Aorta (tissue), 5 donors: ENCODE measurements around the gene ST14. TPM values are rescaled to one million over a fixed set of nuclear protein-coding genes. Genes with fewer than 3 reads are reported as not detected.

Experiments used
- ATAC-seq: fragments of 200-7000 bp; cut with Tn5 transposase; one replicate; pipeline ENCODE4 v1.9.1; 2022; ENCODE audit warnings: moderate library complexity; ENCODE audit not compliant: low FRiP score
- DNase-seq, 2 donors: peaks; one replicate each; pipeline ENCODE4 v3.0.0-alpha.2; 2020
- H3K27ac ChIP-seq, 2 donors: one replicate each; pipeline ENCODE4 v1.5.1; 2013; ENCODE audit warnings: low read length in 2 of 2, mild to moderate bottlenecking in 2 of 2, moderate library complexity in 2 of 2, control low read depth in 1 of 2, inconsistent platforms in 1 of 2, low read depth in 1 of 2
- H3K27me3 ChIP-seq, 2 donors: one replicate each; pipeline ENCODE4 v1.6.1; 2013; ENCODE audit warnings: control low read depth in 1 of 2, low read length in 1 of 2, mild to moderate bottlenecking in 1 of 2, moderate library complexity in 1 of 2; ENCODE audit not compliant: insufficient read depth in 2 of 2, control insufficient read depth in 1 of 2
- H3K36me3 ChIP-seq, 2 donors: one replicate each; pipeline ENCODE4 v1.6.1; 2013; ENCODE audit warnings: control low read depth in 1 of 2, low read length in 1 of 2, mild to moderate bottlenecking in 1 of 2; ENCODE audit not compliant: insufficient read depth in 2 of 2, control insufficient read depth in 1 of 2
- H3K4me1 ChIP-seq, 2 donors: one replicate each; pipeline ENCODE4 v1.6.1; 2013; ENCODE audit warnings: low read length in 2 of 2, control low read depth in 1 of 2, mild to moderate bottlenecking in 1 of 2, moderate library complexity in 1 of 2; ENCODE audit not compliant: insufficient read depth in 2 of 2, control insufficient read depth in 1 of 2
- H3K4me3 ChIP-seq, 2 donors: one replicate each; pipeline ENCODE4 v1.5.1; 2013; ENCODE audit warnings: low read length in 2 of 2, control low read depth in 1 of 2, mild to moderate bottlenecking in 1 of 2
- H3K9me3 ChIP-seq: one replicate; pipeline ENCODE4 v1.6.1; 2013; ENCODE audit warnings: mild to moderate bottlenecking, low read length; ENCODE audit not compliant: control insufficient read depth
- WGBS, 2 donors: extraction: QIAGEN DNeasy Blood & Tissue Kit; methylation state at CpG; one replicate each; pipeline ENCODE4 v1.1.7; 2013; 5-methylcytosine and 5-hydroxymethylcytosine counted together
- intact Hi-C, 2 donors: fragments of 100-400 bp; cut with DNase I; formaldehyde crosslinking; loops; one replicate each; pipeline versions ENCODE4 v1.14.2 to v1.15.0; 2022
- long read RNA-seq, 2 donors: library from polyadenylated mRNA; unstranded; transcript quantifications; one replicate each; pipeline ENCODE4 v2.0.0, GENCODE V29; 2020 to 2021
- polyA plus RNA-seq, 2 donors: library from polyadenylated mRNA; stranded (reverse); fragments of 200-250 nt; gene quantifications; one replicate each; pipeline ENCODE4 v1.2.3, GENCODE V29; 2013
- total RNA-seq, 2 donors: library from RNA; stranded (reverse); fragmentation: NEBNext Ultra II Directional; extraction: Animal tissue kit (Norgen Biotek cat#: 25700); gene quantifications; one replicate each; pipeline ENCODE4 v1.2.1, GENCODE V29; 2021
- donor health status: healthy with polysubstance abuse.
- donor health status: Bipolar disorder and iron deficiency.
- donor health status: DM: no; HTN: no; CAD: no.
- donor health status: DM: no; HTN: no; CAD: no.
- donor health status: DM: yes; HTN: yes; CAD: no.

Gene ST14
- total RNA-seq (1 to 10 TPM; 3.6 to 8.7 TPM), polyA plus RNA-seq (10 to 100 TPM in 1 of 2 donors, under 1 TPM in 1; 0.74 to 14.4 TPM)
- long read RNA-seq, donor 1, partial matches to known transcripts: 18 of 19 reads
- long read RNA-seq, donor 1, other reads (novel, unspliced or antisense): 1 of 19 reads
- long read RNA-seq, donor 2, partial matches to known transcripts: 2 of 4 reads
- long read RNA-seq, donor 2, other reads (novel, unspliced or antisense): 0 of 4 reads

- no peaks in the 10 kb centered on the region for H3K9me3 ChIP-seq
- H3K27ac ChIP-seq: no peak within 1 kb of the TSS
- H3K4me1 ChIP-seq: no peaks in the 10 kb centered on the region
- intact Hi-C loops: no loop called here
- H3K27me3 ChIP-seq: no peaks in the 10 kb centered on the region
- no peaks in the 10 kb centered on the region for H3K36me3 ChIP-seq
- ATAC-seq (no peak), DNase-seq (no peak)
- WGBS, 2 donors: 1 to 2% methylated on average over 70 to 89 of the region's 89 CpGs
- H3K4me3 ChIP-seq: no peak within 1 kb of the TSS
These were observed at the start of gene ST14 for GRCh38 chr11:130159657-130160497. TSS of gene ST14 (plus strand) at chr11:130159782. CDS start at chr11:130159980, 198 bp downstream.

GRCh38 chr11:130110339-130111108 lies 49.1 kb upstream of the ST14 start:
- 85 to 86% methylated on average over 7 of the region's 7 CpGs for WGBS, 2 donors
- H3K4me1 ChIP-seq: peaks cover 0 to 2% of the 10 kb centered on the region in 2 donors
- intact Hi-C loops: loop anchor here in 1 of 2 donors (5.0 kb wide), 1 partner anchor 33 kb away; no protein-coding TSS in a partner anchor
- H3K4me3 ChIP-seq: no peak overlapping the region
- no peak overlapping the region for H3K27ac ChIP-seq
- H3K27me3 ChIP-seq: no peaks in the 10 kb centered on the region
- DNase-seq (no peak), ATAC-seq (no peak)
- H3K9me3 ChIP-seq: no peaks in the 10 kb centered on the region
- H3K36me3 ChIP-seq: peaks cover 0 to 3% of the 10 kb centered on the region in 2 donors

- no peak for DNase-seq
- WGBS, 2 donors: 89 to 92% methylated on average over 10 of the region's 10 CpGs
- Histone ChIP-seq H3K27me3 (no peaks in the 10 kb centered on the region), H3K4me3 (no peak overlapping the region), H3K9me3 (no peaks in the 10 kb centered on the region), H3K4me1 (peaks cover 0 to 2% of the 10 kb centered on the region in 2 donors), H3K36me3 (peaks cover 0 to 3% of the 10 kb centered on the region in 2 donors), H3K27ac (no peak overlapping the region)
- intact Hi-C loops: loop anchor here in 1 of 2 donors (5.0 kb wide), 1 partner anchor 35 kb away; no protein-coding TSS in a partner anchor
- no peak for ATAC-seq
These were observed 47.3 kb upstream of the ST14 start for GRCh38 chr11:130112071-130112830.

GRCh38 chr11:130114281-130114680 lies 45.3 kb upstream of the ST14 start:
- H3K27ac ChIP-seq: no peak overlapping the region
- no peak for DNase-seq
- no peaks in the 10 kb centered on the region for H3K9me3 ChIP-seq
- ATAC-seq: no peak
- peaks cover 0 to 5% of the 10 kb centered on the region in 2 donors for H3K36me3 ChIP-seq
- H3K27me3 ChIP-seq: no peaks in the 10 kb centered on the region
- intact Hi-C loops: loop anchor here in 1 of 2 donors (5.0 kb wide), 1 partner anchor 37 kb away; no protein-coding TSS in a partner anchor
- peaks cover 0 to 2% of the 10 kb centered on the region in 2 donors for H3K4me1 ChIP-seq
- H3K4me3 ChIP-seq: no peak overlapping the region
- 94% methylated on average over 5 of the region's 5 CpGs for WGBS, 2 donors

- WGBS, 2 donors: 85 to 91% methylated on average over 4 of the region's 4 CpGs
- Histone ChIP-seq H3K36me3 (peaks cover 0 to 5% of the 10 kb centered on the region in 2 donors), H3K4me1 (peaks cover 0 to 2% of the 10 kb centered on the region in 2 donors), H3K9me3 (no peaks in the 10 kb centered on the region), H3K27me3 (no peaks in the 10 kb centered on the region), H3K27ac (no peak overlapping the region), H3K4me3 (no peak overlapping the region)
- DNase-seq (no peak), ATAC-seq (no peak)
- intact Hi-C loops: loop anchor here in 1 of 2 donors (5.0 kb wide), 1 partner anchor 37 kb away; no protein-coding TSS in a partner anchor
These were observed 44.9 kb upstream of the ST14 start for GRCh38 chr11:130114726-130115125.

GRCh38 chr11:130115218-130115617 lies 44.4 kb upstream of the ST14 start:
- H3K4me3 ChIP-seq: no peak overlapping the region
- DNase-seq (no peak), ATAC-seq (no peak)
- H3K36me3 ChIP-seq: peaks cover 0 to 5% of the 10 kb centered on the region in 2 donors
- no peaks in the 10 kb centered on the region for H3K27me3 ChIP-seq
- intact Hi-C loops: no loop called here
- no peaks in the 10 kb centered on the region for H3K9me3 ChIP-seq
- H3K27ac ChIP-seq: no peak overlapping the region
- peaks cover 0 to 2% of the 10 kb centered on the region in 2 donors for H3K4me1 ChIP-seq
- WGBS, 2 donors: 34 to 39% methylated on average over 2 of the region's 2 CpGs

- H3K4me3 ChIP-seq: no peak overlapping the region
- no peak for ATAC-seq
- intact Hi-C loops: no loop called here
- peaks cover 1 to 2% of the 10 kb centered on the region in 2 donors for H3K4me1 ChIP-seq
- H3K36me3 ChIP-seq: peaks cover 0 to 5% of the 10 kb centered on the region in 2 donors
- H3K27ac ChIP-seq: no peak overlapping the region
- no peak for DNase-seq
- H3K9me3 ChIP-seq: no peaks in the 10 kb centered on the region
- 86 to 89% methylated on average over 2 of the region's 2 CpGs for whole genome bisulfite sequencing, 2 donors
- H3K27me3 ChIP-seq: no peaks in the 10 kb centered on the region
These were observed 41.4 kb upstream of the ST14 start for GRCh38 chr11:130118165-130118564.
